OCI-LY7 (cell line): ENCODE data around the gene MRPL12. TPM values are rescaled to one million over a fixed set of nuclear protein-coding genes. Genes with fewer than 3 reads are reported as not detected.
A peak's percentile ranks its signal among the peaks of the same experiment; 100 is the strongest.

Experiments used
- BruUV-seq: library from RNA; stranded (reverse); fragments of 400-500 nt; replicated peaks from 2 replicates; lab custom pipeline; 2021; lab: Mats Ljungman, UMichigan
- CTCF ChIA-PET: fragments of 300-600 bp; sonication (Branson Sonifier 250); formaldehyde crosslinking; loops from one replicate; lab custom pipeline; 2022; ENCODE audit warnings: antibody characterized with exemption; ENCODE audit not compliant: unreplicated experiment; lab: Charles Lee
- POLR2A ChIA-PET: fragments of 300-600 bp; sonication (Branson Sonifier 250); formaldehyde crosslinking; loops from one replicate; lab custom pipeline; 2022; ENCODE audit warnings: antibody characterized with exemption; lab: Charles Lee
- DNase-seq: peaks from one replicate; pipeline ENCODE4 v3.0.0-alpha.2; 2015; ENCODE audit warnings: low spot score
- H2AFZ ChIP-seq: fragments of 200-600 bp; sonication (generic), shearing (Covaris generic); 2 replicates; pipeline ENCODE4 v1.6.1; 2014; ENCODE audit warnings: mild to moderate bottlenecking, antibody characterized with exemption, low read length, moderate library complexity
- H3K27ac ChIP-seq: fragments of 200-600 bp; sonication (generic); 2 replicates; pipeline ENCODE4 v1.5.1; 2014; ENCODE audit warnings: mixed run types, low read depth, mild to moderate bottlenecking, moderate library complexity, low read length, inconsistent platforms; ENCODE audit not compliant: poor library complexity, severe bottlenecking
- H3K36me3 ChIP-seq: fragments of 200-600 bp; sonication (generic); 2 replicates; pipeline ENCODE4 v1.6.1; 2014; ENCODE audit warnings: mild to moderate bottlenecking, antibody characterized with exemption, low read length, moderate library complexity, mixed read lengths; ENCODE audit not compliant: insufficient read depth
- H3K4me1 ChIP-seq: fragments of 200-600 bp; sonication (generic); 2 replicates; pipeline ENCODE4 v1.5.1; 2014; ENCODE audit warnings: mild to moderate bottlenecking, low read length; ENCODE audit not compliant: insufficient read depth, poor library complexity, severe bottlenecking
- H3K4me2 ChIP-seq: fragments of 200-600 bp; sonication (generic); 2 replicates; pipeline ENCODE4 v1.6.1; 2014; ENCODE audit warnings: mild to moderate bottlenecking, low read length
- H3K4me3 ChIP-seq: fragments of 200-600 bp; sonication (generic); 2 replicates; pipeline ENCODE4 v1.5.1; 2014; ENCODE audit warnings: mild to moderate bottlenecking, low read depth, low read length; ENCODE audit not compliant: poor library complexity, severe bottlenecking
- H3K79me2 ChIP-seq: fragments of 200-600 bp; sonication (generic); 2 replicates; pipeline ENCODE4 v1.6.1; 2016; ENCODE audit warnings: low read depth, mild to moderate bottlenecking, low read length, moderate library complexity, mixed read lengths; ENCODE audit not compliant: insufficient read depth
- H3K9me2 ChIP-seq: fragments of 200-600 bp; sonication (generic); 2 replicates; pipeline ENCODE4 v1.6.1; 2016; ENCODE audit warnings: mild to moderate bottlenecking, low read length, mixed read lengths; ENCODE audit not compliant: insufficient read depth
- H3K9me3 ChIP-seq: fragments of 200-600 bp; sonication (generic); 2 replicates; pipeline ENCODE4 v1.6.1; 2014; ENCODE audit warnings: mild to moderate bottlenecking, mixed run types, low read length, mixed read lengths
- H4K20me1 ChIP-seq: fragments of 200-600 bp; sonication (generic); 2 replicates; pipeline ENCODE4 v1.6.1; 2014; ENCODE audit warnings: mild to moderate bottlenecking, antibody characterized with exemption, low read length, moderate library complexity, mixed read lengths; ENCODE audit not compliant: insufficient read depth
- CTCF ChIP-seq: fragments of 200-600 bp; sonication (generic); conservative IDR thresholded peaks from 2 replicates; pipeline ENCODE4 v1.5.1; 2014; ENCODE audit warnings: mild to moderate bottlenecking, antibody characterized with exemption, low read length, moderate library complexity, mixed read lengths
- EZH2phosphoT487 ChIP-seq: fragments of 200-600 bp; sonication (generic); IDR thresholded peaks from 2 replicates; pipeline ENCODE4 v1.6.1; 2018; ENCODE audit warnings: low read depth, borderline replicate concordance, mild to moderate bottlenecking, mixed run types, antibody characterized with exemption, low read length, moderate library complexity, mixed read lengths
- intact Hi-C: fragments of 100-400 bp; cut with micrococcal nuclease; formaldehyde crosslinking; loops from one replicate; pipeline ENCODE4 v1.10.0; 2022; ENCODE audit not compliant: unreplicated experiment
- total RNA-seq, 2 experiments: library from RNA; depleted of rRNA in 1 of 2; stranded (reverse); fragments of >200 nt in 1 of 2; shearing (Covaris generic) in 1 of 2; gene quantifications; 2 replicates each; pipeline ENCODE4 v1.2.3, GENCODE V29; 2014 to 2022

Gene MRPL12
- total RNA-seq, 2 experiments from 2014 or later, result 67.2 to 189 TPM

GRCh38 chr17:81727324-81728031 lies 24.3 kb downstream of the MRPL12 start:
- intact Hi-C loops, result no loop called here
- no TSS peak for BruUV-seq
- H3K9me2 ChIP-seq, result no peaks in the 10 kb centered on the region

GRCh38 chr17:81733507-81734404 lies 30.6 kb downstream of the MRPL12 start:
- DNase-seq, result peak; percentile 72
- intact Hi-C loops, result loop anchor here (2.0 kb wide), 1 partner anchor 75 kb away; no protein-coding TSS in a partner anchor
- Histone ChIP-seq H3K36me3 (no peaks in the 10 kb centered on the region), H3K9me3 (no peaks in the 10 kb centered on the region), H3K4me1 (no peaks in the 10 kb centered on the region), H3K79me2 (no peaks in the 10 kb centered on the region), H3K4me3 (no peak overlapping the region), H2AFZ (no peak overlapping the region), H3K27ac (no peak overlapping the region), H4K20me1 (no peaks in the 10 kb centered on the region), H3K9me2 (no peaks in the 10 kb centered on the region), H3K4me2 (no peak overlapping the region)
- CTCF ChIA-PET, result no interaction called here
- peak; percentile 95 for TF ChIP-seq CTCF
- TF ChIP-seq EZH2phosphoT487, result no peak
- POLR2A ChIA-PET, result no interaction called here
- BruUV-seq, result no TSS peak

More at GRCh38 chr17:81727324-81728031, 24.3 kb downstream of the MRPL12 start:
- ChIA-PET CTCF (no interaction called here), POLR2A (interaction anchor here (1.1 kb wide), 1 partner anchor 127 kb away, joined by 4 read pairs; no protein-coding TSS in a partner anchor)
- Histone ChIP-seq H3K4me2 (no peak overlapping the region), H3K4me1 (peaks cover 7% of the 10 kb centered on the region), H3K79me2 (no peaks in the 10 kb centered on the region), H2AFZ (no peak overlapping the region), H3K27ac (no peak overlapping the region), H3K36me3 (no peaks in the 10 kb centered on the region), H3K4me3 (no peak overlapping the region), H3K9me3 (no peaks in the 10 kb centered on the region), H4K20me1 (no peaks in the 10 kb centered on the region)
- TF ChIP-seq CTCF, result no peak
- no peak for TF ChIP-seq EZH2phosphoT487
- DNase-seq, result no peak
